Upper lobe of left lung (tissue), 4 donors: ENCODE measurements around the gene ZNF428.

Experiments
- POLR2A ChIP-seq, 4 donors: fragments of 450-650 bp; IDR thresholded peaks; one replicate each; pipeline ENCODE4 v1.5.1; 2016 to 2017; ENCODE audit warnings: antibody characterized with exemption in 4 of 4, mild to moderate bottlenecking in 2 of 4
- TF ChIP-seq, protein P1 (sequence below), 6 experiments: fragments of 450-650 bp in 4 of 6; fragments of 200-600 bp in 2 of 6; sonication (generic) in 2 of 6; IDR thresholded peaks; one replicate each; pipeline ENCODE4 v1.5.1; 2016 to 2019; ENCODE audit warnings: antibody characterized with exemption in 6 of 6

DNA sequence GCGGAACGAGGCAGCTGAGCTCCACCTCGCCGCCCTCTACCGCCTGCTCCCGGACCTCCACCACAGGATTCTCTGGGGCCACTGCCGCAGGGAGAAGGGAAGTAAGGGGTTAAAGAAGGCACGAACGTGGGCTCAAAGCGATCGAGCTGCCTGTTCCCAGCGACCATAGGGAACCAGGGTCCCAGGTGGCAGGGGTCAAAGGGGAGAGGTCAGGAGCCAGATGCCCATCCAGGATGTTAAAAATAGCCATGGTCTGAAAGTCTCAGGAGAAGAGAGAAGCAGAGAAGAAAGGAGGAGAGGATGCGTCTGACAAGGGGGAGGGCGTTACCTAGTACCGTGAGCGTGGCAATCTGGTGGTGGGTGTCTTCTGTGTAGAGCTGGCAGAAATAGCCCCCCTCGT, 7.4 kb upstream of the ZNF428 start:
- no peak for TF ChIP-seq POLR2A (IDR thresholded peaks at IDR 0.05)
- TF ChIP-seq, protein P1, sequence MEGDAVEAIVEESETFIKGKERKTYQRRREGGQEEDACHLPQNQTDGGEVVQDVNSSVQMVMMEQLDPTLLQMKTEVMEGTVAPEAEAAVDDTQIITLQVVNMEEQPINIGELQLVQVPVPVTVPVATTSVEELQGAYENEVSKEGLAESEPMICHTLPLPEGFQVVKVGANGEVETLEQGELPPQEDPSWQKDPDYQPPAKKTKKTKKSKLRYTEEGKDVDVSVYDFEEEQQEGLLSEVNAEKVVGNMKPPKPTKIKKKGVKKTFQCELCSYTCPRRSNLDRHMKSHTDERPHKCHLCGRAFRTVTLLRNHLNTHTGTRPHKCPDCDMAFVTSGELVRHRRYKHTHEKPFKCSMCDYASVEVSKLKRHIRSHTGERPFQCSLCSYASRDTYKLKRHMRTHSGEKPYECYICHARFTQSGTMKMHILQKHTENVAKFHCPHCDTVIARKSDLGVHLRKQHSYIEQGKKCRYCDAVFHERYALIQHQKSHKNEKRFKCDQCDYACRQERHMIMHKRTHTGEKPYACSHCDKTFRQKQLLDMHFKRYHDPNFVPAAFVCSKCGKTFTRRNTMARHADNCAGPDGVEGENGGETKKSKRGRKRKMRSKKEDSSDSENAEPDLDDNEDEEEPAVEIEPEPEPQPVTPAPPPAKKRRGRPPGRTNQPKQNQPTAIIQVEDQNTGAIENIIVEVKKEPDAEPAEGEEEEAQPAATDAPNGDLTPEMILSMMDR (IDR thresholded peaks at IDR 0.05): no peak
